NCI-H82 (cell line): ENCODE data around the gene CLP1.
A peak's percentile ranks its signal among the peaks of the same experiment; 100 is the strongest.

Experiments
- DNase-seq: peaks from one replicate; lab custom pipeline; 2025; lab: John Stamatoyannopoulos, UW

The CLP1 gene

GRCh38 chr11:57657194-57658022 lies at the start of gene CLP1:
Gene CLP1, plus strand, starts transcription at chr11:57657762. Its CDS starts 1,715 bp downstream, at chr11:57659477.
- peak; percentile 99 for DNase-seq

- no peak for DNase-seq
Measured at GRCh38 chr11:57610170-57610569, 47.4 kb upstream of the CLP1 start.

- DNase-seq: no peak
Measured at GRCh38 chr11:57614234-57614772, 43.3 kb upstream of the CLP1 start.

- no peak for DNase-seq
Measured at GRCh38 chr11:57615308-57615707, 42.3 kb upstream of the CLP1 start.

GRCh38 chr11:57616595-57616994 lies 41.0 kb upstream of the CLP1 start:
- no peak for DNase-seq

- DNase-seq: no peak
Measured at GRCh38 chr11:57618438-57618837, 39.1 kb upstream of the CLP1 start.

GRCh38 chr11:57619331-57619730 lies 38.2 kb upstream of the CLP1 start:
- DNase-seq: no peak

GRCh38 chr11:57620467-57620866 lies 37.1 kb upstream of the CLP1 start:
- DNase-seq: no peak

- DNase-seq: peak; percentile 61
Measured at GRCh38 chr11:57622263-57622662, 35.3 kb upstream of the CLP1 start.

GRCh38 chr11:57624864-57625263 lies 32.7 kb upstream of the CLP1 start:
- no peak for DNase-seq

GRCh38 chr11:57626895-57627294 lies 30.7 kb upstream of the CLP1 start:
- DNase-seq: no peak

- DNase-seq: peak; percentile 97
Measured at GRCh38 chr11:57630171-57630570, 27.4 kb upstream of the CLP1 start.

GRCh38 chr11:57632116-57632515 lies 25.4 kb upstream of the CLP1 start:
- DNase-seq: no peak

- DNase-seq: no peak
Measured at GRCh38 chr11:57633394-57634070, 24.0 kb upstream of the CLP1 start.

- DNase-seq: no peak
Measured at GRCh38 chr11:57634311-57634710, 23.3 kb upstream of the CLP1 start.

- DNase-seq: no peak
Measured at GRCh38 chr11:57635246-57635645, 22.3 kb upstream of the CLP1 start.

- DNase-seq: peak; percentile 49
Measured at GRCh38 chr11:57637626-57638004, 19.9 kb upstream of the CLP1 start.

GRCh38 chr11:57638005-57638781 lies 19.4 kb upstream of the CLP1 start:
- peak; percentile 91 for DNase-seq

GRCh38 chr11:57638811-57639320 lies 18.7 kb upstream of the CLP1 start:
- peak; percentile 47 for DNase-seq

- peak; percentile 92 for DNase-seq
Measured at GRCh38 chr11:57639321-57640067, 18.1 kb upstream of the CLP1 start.

- peak; percentile 45 for DNase-seq
Measured at GRCh38 chr11:57640068-57640800, 17.3 kb upstream of the CLP1 start.
